Epithelial cell of esophagus (primary cell): ENCODE data around the gene FCN2.

Experiments
- DNase-seq: peaks from one replicate; pipeline ENCODE4 v3.0.0; 2010; ENCODE audit warnings: low read depth
- H3K4me3 ChIP-seq: 2 replicates; pipeline ENCODE4 v1.5.1; 2011; ENCODE audit warnings: mild to moderate bottlenecking, low read length, control low read depth
- TF ChIP-seq, protein P1 (sequence below): IDR thresholded peaks from 2 replicates; pipeline ENCODE4 v1.5.1; 2011; ENCODE audit warnings: low read depth, mild to moderate bottlenecking, low read length, control low read depth, inconsistent platforms; ENCODE audit not compliant: insufficient read depth; ENCODE audit errors: missing control alignments

The FCN2 gene

DNA sequence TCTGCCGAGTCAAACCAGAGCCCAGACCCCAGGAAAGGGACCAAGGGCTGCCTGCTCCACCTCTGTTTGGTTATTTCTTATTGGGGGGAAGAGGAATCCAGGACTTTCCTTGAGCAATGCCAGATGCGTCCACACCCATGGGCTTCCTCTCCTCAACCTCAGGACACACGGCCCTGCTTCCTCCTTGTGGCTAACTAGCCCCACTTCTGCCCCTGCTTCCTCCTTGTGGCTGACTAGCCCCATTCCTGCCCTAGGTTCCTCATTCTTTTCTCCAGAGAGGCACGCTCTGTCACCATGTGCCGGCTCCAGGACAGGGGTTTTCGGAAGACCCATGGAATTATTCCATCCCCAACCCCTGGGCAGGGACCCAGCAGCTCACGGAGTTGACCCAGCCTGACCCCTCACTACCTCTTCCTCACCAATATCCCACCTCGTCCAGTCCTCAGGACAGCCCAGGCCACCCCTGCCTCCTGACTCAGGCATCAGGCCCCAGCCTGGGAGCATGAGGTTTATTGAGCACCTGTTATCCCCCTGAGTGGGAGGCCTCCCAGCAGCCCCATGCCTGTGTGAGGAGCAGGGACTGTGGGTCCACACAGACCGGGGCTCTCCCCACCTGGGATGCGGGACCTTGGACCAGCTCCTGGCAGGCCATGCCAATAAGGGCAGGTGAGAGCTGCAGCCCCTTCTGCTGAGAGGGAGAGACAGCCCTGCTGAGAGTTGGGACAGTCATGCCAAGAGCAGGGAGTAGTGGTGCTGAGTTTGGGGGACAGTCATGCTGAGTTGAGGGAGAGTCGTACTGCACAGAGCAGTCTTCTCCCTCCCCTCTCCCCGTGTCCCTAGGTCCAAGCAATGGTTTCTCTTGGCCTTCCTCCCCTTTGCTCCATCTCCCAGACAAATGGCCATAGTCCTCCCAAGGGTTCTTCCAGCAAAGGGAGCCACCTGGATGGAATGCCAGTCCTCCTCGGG lies 48.9 kb downstream of the FCN2 start:
- TF ChIP-seq, protein P1, sequence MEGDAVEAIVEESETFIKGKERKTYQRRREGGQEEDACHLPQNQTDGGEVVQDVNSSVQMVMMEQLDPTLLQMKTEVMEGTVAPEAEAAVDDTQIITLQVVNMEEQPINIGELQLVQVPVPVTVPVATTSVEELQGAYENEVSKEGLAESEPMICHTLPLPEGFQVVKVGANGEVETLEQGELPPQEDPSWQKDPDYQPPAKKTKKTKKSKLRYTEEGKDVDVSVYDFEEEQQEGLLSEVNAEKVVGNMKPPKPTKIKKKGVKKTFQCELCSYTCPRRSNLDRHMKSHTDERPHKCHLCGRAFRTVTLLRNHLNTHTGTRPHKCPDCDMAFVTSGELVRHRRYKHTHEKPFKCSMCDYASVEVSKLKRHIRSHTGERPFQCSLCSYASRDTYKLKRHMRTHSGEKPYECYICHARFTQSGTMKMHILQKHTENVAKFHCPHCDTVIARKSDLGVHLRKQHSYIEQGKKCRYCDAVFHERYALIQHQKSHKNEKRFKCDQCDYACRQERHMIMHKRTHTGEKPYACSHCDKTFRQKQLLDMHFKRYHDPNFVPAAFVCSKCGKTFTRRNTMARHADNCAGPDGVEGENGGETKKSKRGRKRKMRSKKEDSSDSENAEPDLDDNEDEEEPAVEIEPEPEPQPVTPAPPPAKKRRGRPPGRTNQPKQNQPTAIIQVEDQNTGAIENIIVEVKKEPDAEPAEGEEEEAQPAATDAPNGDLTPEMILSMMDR = no peak
- H3K4me3 ChIP-seq = no peak overlapping the region
- DNase-seq = no peak

GRCh38 chr9:134930398-134930797 lies 49.8 kb downstream of the FCN2 start:
- TF ChIP-seq, protein P1 = no peak
- no peak for DNase-seq
- H3K4me3 ChIP-seq = no peak overlapping the region

- TF ChIP-seq, protein P1 = no peak
- no peak overlapping the region for H3K4me3 ChIP-seq
- DNase-seq = no peak
These were observed 51.6 kb downstream of the FCN2 start for GRCh38 chr9:134932171-134932570.

GRCh38 chr9:134932606-134933005 lies 52.0 kb downstream of the FCN2 start:
- no peak overlapping the region for H3K4me3 ChIP-seq
- no peak for DNase-seq

GRCh38 chr9:134933076-134933659 lies 52.6 kb downstream of the FCN2 start:
- no peak for DNase-seq
- H3K4me3 ChIP-seq = no peak overlapping the region
- TF ChIP-seq, protein P1 = no peak

More at GRCh38 chr9:134932606-134933005, 52.0 kb downstream of the FCN2 start:
- TF ChIP-seq, protein P1 = no peak

DNA sequence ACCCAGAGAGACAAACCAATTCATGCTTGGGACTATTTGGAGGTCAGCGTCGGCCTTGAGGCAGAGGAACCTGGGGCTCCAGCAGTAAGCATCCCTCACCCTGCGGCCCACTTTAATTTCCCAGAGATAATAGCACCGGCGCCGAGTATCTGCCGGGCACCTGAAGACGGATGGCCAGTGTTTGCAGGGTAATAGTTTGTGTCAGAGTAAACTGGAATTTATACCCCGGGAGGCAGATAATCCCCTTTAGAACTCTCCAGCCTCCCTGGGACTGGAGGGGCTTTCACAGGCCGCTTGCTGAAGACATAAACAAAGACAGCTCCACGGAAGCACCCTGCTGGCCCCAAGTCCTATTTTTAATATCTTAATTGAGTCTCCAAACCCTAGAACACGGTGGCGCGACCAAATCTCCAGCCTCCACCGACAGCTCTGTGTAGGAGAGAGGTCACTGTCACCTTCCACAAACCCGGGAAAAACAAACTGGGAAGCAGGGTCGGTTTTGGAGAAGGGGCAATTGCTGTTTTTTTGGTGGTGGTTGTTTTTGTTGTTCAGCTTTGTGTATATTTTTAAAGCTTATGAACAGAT lies 54.5 kb downstream of the FCN2 start:
- no peak for DNase-seq
- no peak overlapping the region for H3K4me3 ChIP-seq
- TF ChIP-seq, protein P1 = no peak
